H9 (cell line): ENCODE measurements around the gene JAGN1. TPM values are rescaled to one million over a fixed set of nuclear protein-coding genes. Genes with fewer than 3 reads are reported as not detected.

ENCODE experiments used
- DNase-seq: peaks from one replicate; pipeline ENCODE4 v3.0.0-alpha.2; 2017
- H2AFZ ChIP-seq: one replicate; pipeline ENCODE4 v1.6.1; 2013; ENCODE audit warnings: mild to moderate bottlenecking, low read length, control low read depth, moderate library complexity
- H2AK5ac ChIP-seq: 2 replicates; pipeline ENCODE4 v1.6.1; 2013; ENCODE audit warnings: low read length, control low read depth, mixed read lengths; ENCODE audit not compliant: insufficient read length
- H2BK120ac ChIP-seq: one replicate; pipeline ENCODE4 v1.6.1; 2013; ENCODE audit warnings: low read depth, mild to moderate bottlenecking, low read length, control low read depth, inconsistent platforms; ENCODE audit not compliant: poor library complexity, severe bottlenecking
- H2BK12ac ChIP-seq: 2 replicates; pipeline ENCODE4 v1.6.1; 2013; ENCODE audit warnings: low read length, control low read depth, mixed read lengths, low read depth; ENCODE audit not compliant: insufficient read length
- H2BK15ac ChIP-seq: 2 replicates; pipeline ENCODE4 v1.6.1; 2013; ENCODE audit warnings: low read depth, low read length, control low read depth
- H2BK20ac ChIP-seq: one replicate; pipeline ENCODE4 v1.6.1; 2013; ENCODE audit warnings: low read depth, mild to moderate bottlenecking, low read length, control low read depth, inconsistent platforms; ENCODE audit not compliant: poor library complexity, severe bottlenecking
- H2BK5ac ChIP-seq: 2 replicates; pipeline ENCODE4 v1.6.1; 2013; ENCODE audit warnings: low read length, control low read depth, mixed read lengths; ENCODE audit not compliant: insufficient read length
- H3K14ac ChIP-seq: 2 replicates; pipeline ENCODE4 v1.6.1; 2013; ENCODE audit warnings: low read length, control low read depth; ENCODE audit not compliant: insufficient read depth
- H3K18ac ChIP-seq: 2 replicates; pipeline ENCODE4 v1.6.1; 2013; ENCODE audit warnings: low read depth, mild to moderate bottlenecking, mixed read lengths, low read length, control low read depth; ENCODE audit not compliant: insufficient read length
- H3K23ac ChIP-seq: 2 replicates; pipeline ENCODE4 v1.6.1; 2013; ENCODE audit warnings: low read length, control low read depth, mixed read lengths, low read depth; ENCODE audit not compliant: insufficient read length
- H3K23me2 ChIP-seq: 2 replicates; pipeline ENCODE4 v1.6.1; 2013; ENCODE audit warnings: low read depth, mild to moderate bottlenecking, mixed read lengths, low read length, control low read depth; ENCODE audit not compliant: insufficient read length, poor library complexity, severe bottlenecking
- H3K27ac ChIP-seq: 2 replicates; pipeline ENCODE4 v1.5.1; 2013; ENCODE audit warnings: low read length, control low read depth, mixed read lengths, low read depth; ENCODE audit not compliant: insufficient read length
- H3K27me3 ChIP-seq: 2 replicates; pipeline ENCODE4 v1.6.1; 2013; ENCODE audit warnings: low read length, control low read depth, inconsistent platforms; ENCODE audit not compliant: insufficient read depth
- H3K4ac ChIP-seq: 2 replicates; pipeline ENCODE4 v1.6.1; 2013; ENCODE audit warnings: low read depth, mild to moderate bottlenecking, control low read depth, inconsistent platforms, low read length, moderate library complexity
- H3K4me1 ChIP-seq: 2 replicates; pipeline ENCODE4 v1.6.1; 2013; ENCODE audit warnings: low read length, control low read depth, inconsistent platforms; ENCODE audit not compliant: insufficient read depth
- H3K4me2 ChIP-seq: 2 replicates; pipeline ENCODE4 v1.6.1; 2013; ENCODE audit warnings: low read length, control low read depth, mixed read lengths; ENCODE audit not compliant: insufficient read length, insufficient read depth
- H3K56ac ChIP-seq: 2 replicates; pipeline ENCODE4 v1.6.1; 2013; ENCODE audit warnings: low read depth, mild to moderate bottlenecking, mixed read lengths, low read length, control low read depth; ENCODE audit not compliant: insufficient read length
- H3K79me1 ChIP-seq: 2 replicates; pipeline ENCODE4 v1.6.1; 2013; ENCODE audit warnings: low read depth, mild to moderate bottlenecking, moderate library complexity, low read length, control low read depth, inconsistent platforms; ENCODE audit not compliant: insufficient read depth, poor library complexity, severe bottlenecking
- H3K79me2 ChIP-seq: 2 replicates; pipeline ENCODE4 v1.6.1; 2013; ENCODE audit warnings: low read length, control low read depth, inconsistent platforms; ENCODE audit not compliant: insufficient read depth
- H3K9ac ChIP-seq: 2 replicates; pipeline ENCODE4 v1.6.1; 2013; ENCODE audit warnings: low read length, control low read depth, mixed read lengths; ENCODE audit not compliant: insufficient read length; ENCODE audit errors: extremely low read depth
- H3K9me3 ChIP-seq: one replicate; pipeline ENCODE4 v1.6.1; 2013; ENCODE audit warnings: low read depth, low read length, inconsistent platforms; ENCODE audit not compliant: control insufficient read depth
- H3T11ph ChIP-seq: one replicate; pipeline ENCODE4 v1.6.1; 2013; ENCODE audit warnings: mild to moderate bottlenecking, low read length, control low read depth, inconsistent platforms
- H4K20me1 ChIP-seq: one replicate; pipeline ENCODE4 v1.6.1; 2013; ENCODE audit not compliant: control insufficient read depth, insufficient read length, insufficient read depth
- H4K5ac ChIP-seq: 2 replicates; pipeline ENCODE4 v1.6.1; 2013; ENCODE audit warnings: low read depth, mild to moderate bottlenecking, mixed read lengths, low read length, control low read depth; ENCODE audit not compliant: insufficient read length
- H4K8ac ChIP-seq: replicated peaks from 2 replicates; pipeline ENCODE4 v1.6.1; 2013; ENCODE audit warnings: low read length, control low read depth, mixed read lengths, low read depth; ENCODE audit not compliant: insufficient read length
- H4K91ac ChIP-seq: 2 replicates; pipeline ENCODE4 v1.6.1; 2013; ENCODE audit warnings: low read depth, mild to moderate bottlenecking, moderate library complexity, mixed read lengths, low read length, control low read depth; ENCODE audit not compliant: insufficient read length
- H3K27ac Mint-ChIP-seq, 3 experiments: 2 replicates in 2 of 3; 3 replicates in 1 of 3; pipeline ENCODE4 v1.8.0; 2020 to 2021; ENCODE audit warnings: mixed read lengths in 3 of 3, mild to moderate bottlenecking in 1 of 3, moderate library complexity in 1 of 3
- H3K27me3 Mint-ChIP-seq: 2 replicates; pipeline ENCODE4 v1.8.0; 2021; ENCODE audit warnings: low read depth, mild to moderate bottlenecking, moderate library complexity, mixed read lengths
- H3K36me3 Mint-ChIP-seq, 3 experiments: 2 replicates in 2 of 3; 3 replicates in 1 of 3; pipeline ENCODE4 v1.8.0; 2020 to 2021; ENCODE audit warnings: low read depth in 3 of 3, mixed read lengths in 3 of 3; ENCODE audit not compliant: insufficient read depth in 1 of 3
- H3K4me1 Mint-ChIP-seq, 2 experiments: 2 replicates each; pipeline ENCODE4 v1.8.0; 2020; ENCODE audit warnings: mixed read lengths in 2 of 2
- H3K4me3 Mint-ChIP-seq, 2 experiments: 2 replicates in 1 of 2; 3 replicates in 1 of 2; pipeline ENCODE4 v1.8.0; 2020 to 2021; ENCODE audit warnings: mild to moderate bottlenecking in 2 of 2, mixed read lengths in 2 of 2, moderate library complexity in 1 of 2
- H3K9me3 Mint-ChIP-seq, 2 experiments: 2 replicates in 1 of 2; 3 replicates in 1 of 2; pipeline ENCODE4 v1.8.0; 2020; ENCODE audit warnings: mild to moderate bottlenecking in 2 of 2, mixed read lengths in 2 of 2, moderate library complexity in 1 of 2
- CTCF ChIP-seq: fragments of 200-600 bp; sonication (generic); conservative IDR thresholded peaks from 3 replicates; pipeline ENCODE4 v1.8.0; 2021; ENCODE audit warnings: antibody characterized with exemption, mild to moderate bottlenecking
- WGBS: extraction: QIAGEN DNeasy Blood & Tissue Kit; methylation state at CpG from one replicate; pipeline ENCODE4 v1.1.7; 2013; ENCODE audit warnings: missing lambda C conversion rate, low lambda C conversion rate, mixed read lengths; ENCODE audit not compliant: insufficient read length; ENCODE audit errors: extremely low coverage; 5-methylcytosine and 5-hydroxymethylcytosine counted together
- total RNA-seq: library from RNA; stranded (reverse); gene quantifications from 2 replicates; pipeline ENCODE4 v1.2.1, GENCODE V29; 2021

The JAGN1 gene
- total RNA-seq, 1 experiment from 2014 or later = 33.5 TPM

GRCh38 chr3:9867106-9867505 is 23.3 kb upstream of the JAGN1 start:
- Histone ChIP-seq H2BK15ac (no peak overlapping the region), H3K9me3 (no peaks in the 10 kb centered on the region), H3K27me3 (no peaks in the 10 kb centered on the region), H4K91ac (no peak overlapping the region), H3K14ac (no peak overlapping the region), H3K23me2 (peaks cover 4% of the 10 kb centered on the region), H3K4me2 (no peak overlapping the region), H3K79me2 (no peaks in the 10 kb centered on the region), H2BK5ac (no peak overlapping the region), H3K4me1 (no peaks in the 10 kb centered on the region), H2AFZ (no peak overlapping the region), H4K20me1 (no peaks in the 10 kb centered on the region), H4K8ac (no peak overlapping the region), H2AK5ac (no peak overlapping the region), H3K18ac (no peak overlapping the region), H3T11ph (no peak overlapping the region), H2BK120ac (no peak overlapping the region), H2BK12ac (no peak overlapping the region), H3K79me1 (no peaks in the 10 kb centered on the region), H4K5ac (no peak overlapping the region), H3K27ac (no peak overlapping the region), H3K56ac (no peak overlapping the region), H3K23ac (no peak overlapping the region), H3K4ac (no peak overlapping the region), H3K9ac (no peak overlapping the region), H2BK20ac (no peak overlapping the region)
- Mint-ChIP-seq H3K27me3 (peaks cover 26% of the 10 kb centered on the region), H3K9me3 (no peaks in the 10 kb centered on the region), H3K4me1 (peaks cover under 1 to 4% of the 10 kb centered on the region in 2 experiments), H3K27ac (no peak overlapping the region), H3K36me3 (no peaks in the 10 kb centered on the region), H3K4me3 (no peak overlapping the region)
- WGBS = no CpG with 5 or more reads among the region's 12 CpGs
- no peak for DNase-seq
- no peak for TF ChIP-seq CTCF
